ENCODE measurements around the gene NYAP1. TPM values are rescaled to one million over a fixed set of nuclear protein-coding genes. Genes with fewer than 3 reads are reported as not detected.

The NYAP1 gene
- total RNA-seq: 1 to 10 TPM; 1.7 to 3.2 (median 1.9) TPM

GRCh38 chr7:100483722-100484672, at the start of gene NYAP1:
Gene NYAP1 (plus strand): TSS chr7:100483927. CDS start chr7:100485312, 1,385 bp downstream.
- intact Hi-C loops (cut with DNase I): loop anchor here (2.0 kb wide), 1 partner anchor 15 kb away; no protein-coding TSS in a partner anchor
- no peaks in the 10 kb centered on the region for H3K9me3 ChIP-seq
- H3K4me1 ChIP-seq: peaks cover 20 to 50% (median 37%) of the 10 kb centered on the region in 4 donors
- peak within 1 kb of the TSS; percentile 65 to 72 (median 70) for H3K27ac ChIP-seq (replicated peaks in 1 of 4)
- WGBS: 29% methylated on average over 28 of the region's 45 CpGs
- peak within 1 kb of the TSS; percentile 69 to 88 (median 72) for H3K4me3 ChIP-seq
- peaks cover 0 to 3% (median 0%) of the 10 kb centered on the region in 4 donors for H3K27me3 ChIP-seq
- TF ChIP-seq EP300 (IDR thresholded peaks at IDR 0.05): no peak
- TF ChIP-seq POLR2AphosphoS5 (IDR thresholded peaks at IDR 0.05): no peak
- TF ChIP-seq CTCF (IDR thresholded peaks at IDR 0.05): no peak
- no peak for DNase-seq (ENCODE audit: extremely low spot score)
- peaks cover 0 to 9% (median 3%) of the 10 kb centered on the region in 4 donors for H3K36me3 ChIP-seq

GRCh38 chr7:100434297-100435144, 49.2 kb upstream of the NYAP1 start:
- TF ChIP-seq POLR2A (IDR thresholded peaks at IDR 0.05; ENCODE audit: low read depth) (no peak), CTCF (IDR thresholded peaks at IDR 0.05) (no peak), EP300 (IDR thresholded peaks at IDR 0.05) (no peak), POLR2AphosphoS5 (IDR thresholded peaks at IDR 0.05) (no peak)
- Histone ChIP-seq H3K4me1 (peaks cover 34 to 64% (median 56%) of the 10 kb centered on the region in 4 donors), H3K36me3 (peaks cover 8 to 41% (median 36%) of the 10 kb centered on the region in 4 donors), H3K27me3 (no peaks in the 10 kb centered on the region), H3K9me3 (no peaks in the 10 kb centered on the region), H3K27ac (replicated peaks in 1 of 4) (peak overlapping the region; percentile 93 to 96 (median 95)), H3K4me3 (peak overlapping the region; percentile 77 to 92 (median 88))
- DNase-seq (ENCODE audit: extremely low spot score): no peak
- intact Hi-C loops (cut with DNase I): no loop called here
- 86% methylated on average over 22 of the region's 22 CpGs for WGBS

- intact Hi-C loops (cut with DNase I): no loop called here
- peaks cover 8 to 41% (median 36%) of the 10 kb centered on the region in 4 donors for H3K36me3 ChIP-seq
- no peaks in the 10 kb centered on the region for H3K27me3 ChIP-seq
- peaks cover 31 to 58% (median 51%) of the 10 kb centered on the region in 4 donors for H3K4me1 ChIP-seq
- no peak for DNase-seq (ENCODE audit: extremely low spot score)
- peak overlapping the region; percentile 93 to 96 (median 95) for H3K27ac ChIP-seq (replicated peaks in 1 of 4)
- TF ChIP-seq CTCF (IDR thresholded peaks at IDR 0.05) (no peak), EP300 (IDR thresholded peaks at IDR 0.05) (no peak), POLR2A (IDR thresholded peaks at IDR 0.05; ENCODE audit: low read depth) (no peak)
- H3K4me3 ChIP-seq: peak overlapping the region; percentile 77 to 92 (median 88)
- 16% methylated on average over 5 of the region's 81 CpGs for WGBS
- no peaks in the 10 kb centered on the region for H3K9me3 ChIP-seq
These were observed 48.1 kb upstream of the NYAP1 start for GRCh38 chr7:100435401-100436304.
